Bone marrow (tissue), 2 donors: ENCODE measurements around the gene EMC8.

Experiments used
- DNase-seq, 2 donors: peaks; one replicate each; lab custom pipeline; 2025; lab: John Stamatoyannopoulos, UW

Gene EMC8

DNA sequence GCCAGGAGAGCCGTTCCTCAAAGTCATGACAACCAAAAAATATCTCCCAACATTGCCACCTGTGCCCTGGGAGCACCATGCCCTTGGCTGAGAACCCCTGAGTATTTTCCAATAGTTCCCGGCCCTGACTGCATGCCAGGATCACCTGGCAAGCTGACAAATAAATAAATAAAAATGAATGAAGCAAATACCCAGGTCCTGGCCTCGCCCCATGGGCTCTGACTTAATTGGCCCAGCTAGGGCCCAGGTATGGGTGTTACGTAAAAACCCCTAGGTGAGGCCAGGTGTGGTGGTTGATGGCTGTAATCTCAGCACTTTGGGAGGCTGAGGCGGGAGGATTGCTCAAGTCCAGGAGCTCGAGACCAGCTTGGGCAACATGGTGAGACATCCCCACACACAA, 45.8 kb downstream of the EMC8 start:
- DNase-seq = no peak

GRCh38 chr16:85752511-85753420, 46.6 kb downstream of the EMC8 start:
- DNase-seq = no peak

GRCh38 chr16:85751698-85752501, 47.4 kb downstream of the EMC8 start:
- DNase-seq = peak in 1 of 2 donors; percentile 31

DNA sequence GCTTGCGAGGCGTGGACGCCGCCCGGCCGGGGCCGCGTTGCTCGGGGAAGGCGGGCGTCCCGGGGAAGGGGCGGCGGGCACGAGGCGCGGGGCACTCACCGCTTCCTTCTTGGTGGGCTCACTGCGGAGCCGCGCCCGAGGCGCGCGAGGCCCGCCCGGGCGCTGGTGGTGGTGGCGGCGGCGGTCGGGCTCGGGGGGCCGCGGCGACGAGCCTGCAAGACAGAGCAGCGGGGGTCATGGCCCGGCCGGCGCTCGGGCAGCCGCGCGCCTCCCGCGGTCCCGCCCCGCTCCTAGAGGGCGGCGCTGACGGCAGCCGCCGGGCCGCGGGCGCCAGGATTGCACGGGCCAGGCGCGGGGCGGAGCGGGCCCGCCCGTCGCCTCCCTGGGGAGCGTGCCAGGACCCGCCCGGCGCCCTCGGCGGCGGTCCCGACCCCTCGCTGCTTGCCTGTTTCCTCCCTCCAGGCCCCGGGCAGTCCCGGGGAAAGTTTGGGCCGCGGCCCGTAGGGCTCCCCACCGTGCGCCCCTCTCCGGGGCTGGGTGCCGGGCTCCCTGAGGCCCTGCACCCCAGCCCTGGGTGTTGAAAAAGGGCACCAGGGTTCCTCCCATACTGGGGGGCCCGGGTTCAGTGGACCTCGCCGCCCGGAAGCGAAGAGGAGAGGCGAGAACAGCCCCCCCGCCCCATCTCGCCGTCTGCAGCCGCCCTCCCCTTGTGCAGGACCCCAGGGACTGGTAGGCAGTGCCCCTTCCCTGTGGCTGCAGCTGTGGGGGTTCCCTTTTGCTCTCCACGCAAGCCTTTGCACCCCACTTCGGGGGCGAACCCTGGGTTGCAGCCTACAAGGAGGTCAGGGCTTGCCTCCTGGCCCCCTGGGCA, 48.3 kb downstream of the EMC8 start, which contains the start of gene C16orf74:
TSS of gene C16orf74 (minus strand) at position 270 of the 871 bp plus-strand sequence. CDS start 15,879 bp downstream, outside the sequence.
- no peak for DNase-seq

DNA sequence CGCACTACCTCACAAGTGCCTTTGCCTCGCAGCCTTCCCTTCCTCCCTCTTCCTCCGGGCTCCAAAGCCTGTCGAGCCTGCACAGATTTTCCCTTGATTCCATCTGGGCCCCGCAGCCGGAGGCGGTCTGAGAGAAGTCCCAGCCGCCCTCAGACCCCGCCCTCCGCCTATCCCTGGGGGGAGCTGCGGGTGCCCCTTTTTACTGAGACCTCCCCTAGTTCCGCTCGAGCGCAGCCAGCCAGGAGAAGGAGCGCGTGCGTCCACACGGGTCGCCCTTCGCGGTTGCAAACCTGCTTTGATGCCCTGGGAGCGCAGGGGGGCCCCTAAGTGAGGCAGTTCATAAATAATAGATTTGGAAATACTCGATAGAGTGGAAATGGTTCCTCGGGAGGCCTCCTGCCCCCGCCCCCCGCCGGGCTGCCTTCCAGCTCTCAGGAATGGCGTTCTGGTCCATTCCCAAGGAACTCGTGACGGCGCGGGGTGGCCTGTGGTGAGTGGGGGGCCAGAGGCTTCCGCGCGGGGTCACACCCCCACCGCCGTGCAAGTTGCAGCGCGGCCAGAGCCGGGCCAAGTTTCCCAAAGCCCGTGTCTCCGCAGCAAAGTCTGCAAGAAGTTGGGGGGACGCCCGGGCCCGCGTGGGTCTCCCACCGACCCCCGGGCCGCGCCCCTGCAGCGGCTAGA, 49.1 kb downstream of the EMC8 start:
- DNase-seq = peak; percentile 13 to 54

DNA sequence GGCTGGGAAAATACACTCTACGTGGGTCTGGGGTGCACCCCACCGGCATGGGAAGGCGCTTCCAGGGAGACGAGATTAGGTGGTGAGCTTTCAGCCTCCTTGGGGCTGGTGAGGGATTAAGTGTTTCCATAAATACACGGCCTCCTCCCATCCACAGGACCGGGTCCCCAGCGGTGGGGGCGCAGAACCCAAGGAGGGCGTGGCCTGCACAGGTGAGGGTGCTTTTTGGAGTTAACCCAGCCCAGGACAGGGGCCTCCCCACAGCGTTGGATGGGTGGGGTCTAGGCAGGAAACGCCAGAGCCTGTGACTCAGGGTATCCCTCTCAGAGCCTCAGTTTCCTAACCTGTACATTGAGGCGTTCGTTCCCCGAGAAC, 49.6 kb downstream of the EMC8 start:
- no peak for DNase-seq

DNA sequence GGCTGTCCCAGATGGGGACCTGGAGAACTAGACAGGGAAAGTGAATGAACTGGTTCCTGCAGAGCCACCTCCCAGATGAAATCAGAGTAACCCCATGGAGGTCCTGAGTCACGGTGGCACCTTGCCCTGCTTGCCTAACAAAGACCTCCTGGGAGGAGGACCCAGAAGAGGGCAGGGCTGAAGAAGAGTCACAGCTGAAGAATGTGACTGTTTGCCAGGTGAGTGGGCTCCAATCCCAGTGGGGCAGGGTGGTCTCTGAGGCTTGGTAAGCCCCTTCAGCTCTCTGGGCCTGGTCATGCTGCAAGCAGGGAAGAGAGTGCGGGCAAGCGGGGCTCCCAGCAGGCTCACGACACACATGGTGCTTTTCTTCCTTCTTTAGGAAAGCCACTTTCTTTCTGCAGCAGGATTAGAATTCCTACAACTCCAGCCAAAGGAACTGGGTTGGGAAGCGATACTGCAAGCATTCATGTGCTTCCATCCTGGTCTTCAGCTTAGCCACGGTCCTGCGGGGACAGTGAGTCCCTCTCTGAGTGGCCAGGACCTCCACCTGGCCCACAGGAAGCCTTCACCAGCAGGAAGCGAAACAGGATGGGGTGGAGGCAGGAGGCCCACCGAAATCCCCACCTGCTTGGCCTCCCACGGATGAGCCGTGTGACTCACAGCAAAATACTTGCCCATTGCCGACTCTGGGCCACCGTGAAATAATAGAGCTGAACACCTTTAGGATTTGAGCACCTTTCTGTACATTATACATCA, 52.7 kb downstream of the EMC8 start:
- no peak for DNase-seq

DNA sequence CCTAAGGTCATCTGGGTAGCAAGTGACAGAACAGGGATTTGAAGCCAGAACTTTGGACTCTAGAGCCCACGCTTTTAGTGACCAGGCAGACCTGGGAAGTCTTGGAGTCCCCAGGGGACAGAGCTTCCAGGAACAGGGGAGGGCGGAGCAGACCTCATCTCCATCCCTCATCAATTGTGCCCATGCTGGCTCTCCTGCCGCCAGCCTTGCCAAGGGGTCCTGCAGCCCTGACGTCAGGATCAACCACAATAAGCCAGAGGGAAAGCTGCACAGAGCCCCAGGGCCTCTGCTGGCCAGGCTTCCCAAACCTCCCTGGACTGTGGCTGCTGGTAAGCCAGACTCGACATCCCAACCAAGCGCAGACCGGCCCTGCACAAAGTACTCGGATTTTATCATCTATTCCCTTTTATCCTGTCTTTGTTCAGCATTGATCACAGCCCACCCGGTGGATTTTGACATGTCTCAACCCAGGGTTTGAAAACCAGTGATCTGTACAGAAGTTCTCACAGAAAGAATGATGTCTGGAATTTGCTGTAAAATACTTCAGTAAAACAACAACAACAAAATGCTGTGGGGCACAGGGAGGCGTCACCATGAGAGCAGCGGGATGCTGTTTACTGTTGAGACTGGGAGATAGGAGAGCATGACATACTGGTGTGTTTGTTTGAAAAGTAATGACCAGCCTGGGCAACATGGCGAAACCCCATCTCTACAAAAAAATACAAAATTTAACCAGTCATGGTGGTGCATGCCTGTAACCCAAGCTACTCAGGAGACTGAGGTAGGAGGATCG, 60.2 kb downstream of the EMC8 start:
- no peak for DNase-seq

GRCh38 chr16:85736921-85737320, 62.4 kb downstream of the EMC8 start:
- no peak for DNase-seq

- no peak for DNase-seq
Observed at GRCh38 chr16:85735946-85736345, 63.4 kb downstream of the EMC8 start.

- DNase-seq = peak in 1 of 2 donors; percentile 12
Observed at GRCh38 chr16:85735225-85735635, 64.1 kb downstream of the EMC8 start.

- no peak for DNase-seq
Observed at GRCh38 chr16:85734311-85735017, 64.9 kb downstream of the EMC8 start.

GRCh38 chr16:85733839-85734170, 65.5 kb downstream of the EMC8 start:
- no peak for DNase-seq

DNA sequence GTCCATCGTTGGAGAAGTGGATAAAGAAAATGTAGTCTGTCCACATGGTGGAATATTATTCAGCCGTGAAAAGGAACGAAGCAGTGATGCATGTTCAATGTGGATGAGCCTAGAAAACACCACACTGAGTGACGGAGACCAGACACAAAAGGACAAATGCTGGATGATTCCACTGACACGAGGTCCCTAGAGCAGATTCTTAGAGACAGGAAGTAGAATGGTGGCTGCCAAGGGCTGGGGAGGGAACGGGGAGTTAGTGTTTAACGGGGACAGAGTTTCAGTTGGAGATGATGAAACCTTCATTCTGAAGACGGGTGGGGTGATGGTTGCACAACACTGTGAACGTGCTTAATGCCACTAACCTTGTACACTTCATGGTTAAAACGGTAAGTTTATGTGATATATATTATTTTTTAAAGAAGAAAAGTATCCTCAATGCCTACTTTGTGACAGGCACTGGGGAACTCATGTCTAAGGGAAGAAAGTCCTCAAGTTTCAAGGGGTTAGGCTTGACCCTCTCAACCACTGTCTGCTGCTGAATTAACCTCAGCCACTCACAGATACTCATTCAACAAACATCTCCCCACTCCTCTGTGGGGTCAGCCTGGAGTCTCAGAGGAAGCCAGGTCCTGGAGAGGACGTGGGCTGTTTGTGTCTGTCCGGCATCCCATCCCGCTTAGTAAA, 66.0 kb downstream of the EMC8 start:
- DNase-seq = peak; percentile 22 to 49

GRCh38 chr16:85731179-85731578, 68.2 kb downstream of the EMC8 start:
- no peak for DNase-seq

- peak in 1 of 2 donors; percentile 11 for DNase-seq
Observed at GRCh38 chr16:85730186-85730465, 69.2 kb downstream of the EMC8 start.

- no peak for DNase-seq
Observed at GRCh38 chr16:85729452-85730185, 69.7 kb downstream of the EMC8 start.

- no peak for DNase-seq
Observed at GRCh38 chr16:85728879-85729278, 70.5 kb downstream of the EMC8 start.
